ENCODE measurements around the gene LGR4. TPM values are rescaled to one million over a fixed set of nuclear protein-coding genes. Genes with fewer than 3 reads are reported as not detected.

LGR4 gene
- total RNA-seq, 1 donor from 2014 or later: 13.0 TPM

- no peak overlapping the region for H3K27ac ChIP-seq (replicated peaks)
- H3K4me1 ChIP-seq: peaks cover 53% of the 10 kb centered on the region
- no peaks in the 10 kb centered on the region for H3K27me3 ChIP-seq (ENCODE audit: low read depth)
- intact Hi-C loops (cut with micrococcal nuclease): no loop called here
- DNase-seq: no peak
- no peak for TF ChIP-seq CTCF (IDR thresholded peaks at IDR 0.05; ENCODE audit: borderline replicate concordance)
- H3K36me3 ChIP-seq: no peaks in the 10 kb centered on the region
- H3K4me3 ChIP-seq: no peak overlapping the region
- H3K9me3 ChIP-seq (replicated peaks): no peaks in the 10 kb centered on the region
Measured at GRCh38 chr11:27390318-27391295, 82.0 kb downstream of the LGR4 start.

GRCh38 chr11:27388869-27389268, 83.7 kb downstream of the LGR4 start:
- Histone ChIP-seq H3K36me3 (peaks cover 4% of the 10 kb centered on the region), H3K4me3 (no peak overlapping the region), H3K9me3 (replicated peaks) (no peaks in the 10 kb centered on the region), H3K27me3 (ENCODE audit: low read depth) (no peaks in the 10 kb centered on the region), H3K4me1 (peaks cover 51% of the 10 kb centered on the region), H3K27ac (replicated peaks) (no peak overlapping the region)
- TF ChIP-seq CTCF (IDR thresholded peaks at IDR 0.05; ENCODE audit: borderline replicate concordance): no peak
- intact Hi-C loops (cut with micrococcal nuclease): no loop called here
- DNase-seq: no peak

GRCh38 chr11:27388001-27388400, 84.6 kb downstream of the LGR4 start:
- Histone ChIP-seq H3K27me3 (ENCODE audit: low read depth) (no peaks in the 10 kb centered on the region), H3K27ac (replicated peaks) (no peak overlapping the region), H3K9me3 (replicated peaks) (no peaks in the 10 kb centered on the region), H3K36me3 (peaks cover 4% of the 10 kb centered on the region), H3K4me3 (no peak overlapping the region), H3K4me1 (peaks cover 50% of the 10 kb centered on the region)
- intact Hi-C loops (cut with micrococcal nuclease): no loop called here
- no peak for TF ChIP-seq CTCF (IDR thresholded peaks at IDR 0.05; ENCODE audit: borderline replicate concordance)
- no peak for DNase-seq

GRCh38 chr11:27387362-27387761, 85.2 kb downstream of the LGR4 start:
- no peak for TF ChIP-seq CTCF (IDR thresholded peaks at IDR 0.05; ENCODE audit: borderline replicate concordance)
- Histone ChIP-seq H3K27ac (replicated peaks) (no peak overlapping the region), H3K9me3 (replicated peaks) (no peaks in the 10 kb centered on the region), H3K4me3 (no peak overlapping the region), H3K27me3 (ENCODE audit: low read depth) (no peaks in the 10 kb centered on the region), H3K36me3 (peaks cover 8% of the 10 kb centered on the region), H3K4me1 (peaks cover 43% of the 10 kb centered on the region)
- intact Hi-C loops (cut with micrococcal nuclease): no loop called here
- DNase-seq: no peak

- DNase-seq: no peak
- Histone ChIP-seq H3K4me3 (no peak overlapping the region), H3K4me1 (peaks cover 33% of the 10 kb centered on the region), H3K27me3 (ENCODE audit: low read depth) (no peaks in the 10 kb centered on the region), H3K9me3 (replicated peaks) (no peaks in the 10 kb centered on the region), H3K36me3 (peaks cover 18% of the 10 kb centered on the region), H3K27ac (replicated peaks) (peak overlapping the region; percentile 11)
- intact Hi-C loops (cut with micrococcal nuclease): no loop called here
- no peak for TF ChIP-seq CTCF (IDR thresholded peaks at IDR 0.05; ENCODE audit: borderline replicate concordance)
Measured at GRCh38 chr11:27386181-27386845, 86.3 kb downstream of the LGR4 start.
